HepG2 (cell line): ENCODE results near the gene F13B. TPM values are rescaled to one million over a fixed set of nuclear protein-coding genes. Genes with fewer than 3 reads are reported as not detected.
"Not testable (repeated sequence)": the region's sequence is repeated elsewhere in the genome, so short reads cannot be mapped to it uniquely, and the experiment has no call there.

Source experiments
- ATAC-seq: fragments of 200-7000 bp; cut with Tn5 transposase; 3 replicates; pipeline ENCODE4 v1.9.1; 2020; ENCODE audit warnings: mild to moderate bottlenecking, moderate library complexity
- BruUV-seq: library from RNA; stranded (reverse); fragments of 400-500 nt; replicated peaks from 2 replicates; lab custom pipeline; 2021; lab: Mats Ljungman, UMichigan
- CTCF ChIA-PET: fragments of 300-600 bp; formaldehyde crosslinking; extraction: SDS; loops from one replicate; lab custom pipeline; 2021; ENCODE audit warnings: low total read pairs, inconsistent platforms, low intra/inter-chr PET ratio; lab: Yijun Ruan, JAX
- POLR2A ChIA-PET: fragments of 350-600 bp; sonication (Branson Sonifier 250); formaldehyde crosslinking; loops from one replicate; lab custom pipeline; 2020; ENCODE audit warnings: antibody characterized with exemption, inconsistent platforms; lab: Yijun Ruan, JAX
- DNase-seq: peaks from one replicate; pipeline ENCODE4 v3.0.0-alpha.2; 2015; ENCODE audit warnings: low spot score
- FAIRE-seq: peaks from 3 replicates; lab custom pipeline; 2011; peaks lifted over from hg19 to GRCh38; lab: Jason Lieb, UNC
- H2AFZ ChIP-seq: one replicate; pipeline ENCODE4 v1.6.1; 2011; ENCODE audit warnings: low read length, inconsistent platforms
- H3K27ac ChIP-seq: fragments of 300-600 bp; 3 replicates; pipeline ENCODE4 v1.8.0; 2011; ENCODE audit warnings: mixed run types, mild to moderate bottlenecking, mixed read lengths, low read length, inconsistent platforms; ENCODE audit not compliant: insufficient read depth; ENCODE audit errors: extremely low read length
- H3K27me3 ChIP-seq, 2 experiments: fragments of 200-600 bp in 1 of 2; 2 replicates in 1 of 2; 3 replicates in 1 of 2; pipeline versions ENCODE4 v1.6.0 to v1.8.0; 2011; ENCODE audit warnings: low read length in 2 of 2, mild to moderate bottlenecking in 2 of 2, moderate library complexity in 2 of 2, inconsistent platforms in 1 of 2; ENCODE audit not compliant: insufficient read depth in 2 of 2, control insufficient read depth in 1 of 2
- H3K36me3 ChIP-seq, 2 experiments: fragments of 200-600 bp in 1 of 2; replicated peaks in 1 of 2; 2 replicates in 1 of 2; 3 replicates in 1 of 2; pipeline versions ENCODE4 v1.5.1 to v1.8.0; 2011; ENCODE audit warnings: low read length in 2 of 2, inconsistent platforms in 1 of 2; ENCODE audit not compliant: insufficient read depth in 2 of 2, control insufficient read depth in 1 of 2
- H3K4me1 ChIP-seq: 2 replicates; pipeline ENCODE4 v1.5.1; 2012; ENCODE audit warnings: low read length, inconsistent platforms; ENCODE audit not compliant: insufficient read depth
- H3K4me2 ChIP-seq: 2 replicates; pipeline ENCODE4 v1.6.0; 2011; ENCODE audit warnings: low read depth, low read length, inconsistent platforms
- H3K4me3 ChIP-seq, 3 experiments: fragments of 200-600 bp in 1 of 3; sonication (generic), shearing (Covaris generic) in 1 of 3; replicated peaks in 1 of 3; 2 replicates each; pipeline ENCODE4 v1.5.1; 2011 to 2016; ENCODE audit warnings: low read length in 3 of 3, inconsistent platforms in 2 of 3, low read depth in 2 of 3, mild to moderate bottlenecking in 2 of 3, control low read depth in 1 of 3, mixed read lengths in 1 of 3; ENCODE audit not compliant: insufficient read depth in 1 of 3
- H3K79me2 ChIP-seq: one replicate; pipeline ENCODE4 v1.6.1; 2011; ENCODE audit warnings: low read length, inconsistent platforms; ENCODE audit not compliant: insufficient read depth
- H3K9ac ChIP-seq: 2 replicates; pipeline ENCODE4 v1.6.0; 2011; ENCODE audit warnings: mild to moderate bottlenecking, low read depth, low read length, inconsistent platforms; ENCODE audit not compliant: insufficient read depth
- H3K9me3 ChIP-seq: 2 replicates; pipeline ENCODE4 v1.5.1; 2012; ENCODE audit warnings: mild to moderate bottlenecking, low read length
- H4K20me1 ChIP-seq: 2 replicates; pipeline ENCODE4 v1.6.0; 2011; ENCODE audit warnings: inconsistent platforms, mild to moderate bottlenecking, low read length, moderate library complexity; ENCODE audit not compliant: insufficient read depth
- GLI4 ChIP-seq: sonication (generic); formaldehyde crosslinking; IDR thresholded peaks from 2 replicates; pipeline ENCODE4 v1.5.1; 2020; ENCODE audit warnings: missing genetic modification reagents, mild to moderate bottlenecking, moderate library complexity, borderline replicate concordance
- GZF1 ChIP-seq: sonication (generic); formaldehyde crosslinking; IDR thresholded peaks from 2 replicates; pipeline ENCODE4 v1.5.1; 2020; ENCODE audit warnings: mild to moderate bottlenecking, missing genetic modification reagents
- ZC3H4 ChIP-seq: sonication (generic); formaldehyde crosslinking; IDR thresholded peaks from 2 replicates; pipeline ENCODE4 v1.4.0; 2020; ENCODE audit warnings: missing genetic modification reagents, borderline replicate concordance
- ZNF124 ChIP-seq: sonication (generic); formaldehyde crosslinking; IDR thresholded peaks from 2 replicates; pipeline ENCODE4 v1.4.0; 2020; ENCODE audit warnings: missing genetic modification reagents
- WGBS: methylation state at CpG from one replicate; pipeline ENCODE4 v1.1.6; 2017; ENCODE audit warnings: low lambda C conversion rate; 5-methylcytosine and 5-hydroxymethylcytosine counted together
- in situ Hi-C: cut with HindIII; loops from 2 replicates; pipeline ENCODE4 v1.10.0; 2017; ENCODE audit warnings: low pct_unique_long_range_greater_than_20kb; ENCODE audit not compliant: extremely low pct_ligation_motif_present
- intact Hi-C: fragments of 100-400 bp; cut with micrococcal nuclease; formaldehyde crosslinking; loops from one replicate; pipeline ENCODE4 v1.10.0; 2022; ENCODE audit not compliant: unreplicated experiment
- polyA plus RNA-seq, 8 experiments: library from polyadenylated mRNA; depleted of rRNA in 3 of 8; stranded (reverse) in 7 of 8; unstranded in 1 of 8; fragments of >200 nt; fragmentation: Illumina TruSeq in 4 of 8; extraction: Trizol in 4 of 8; gene quantifications; 2 replicates each; pipeline versions ENCODE4 v1.2.1 to v1.2.3, GENCODE V29; 2011 to 2016; ENCODE audit warnings: low read depth in 4 of 8, missing spikeins in 1 of 8, mixed read lengths in 1 of 8; ENCODE audit not compliant: insufficient read depth in 1 of 8
- total RNA-seq, 5 experiments: library from RNA; depleted of rRNA; stranded (reverse); fragments of >200 nt; fragmentation: Illumina TruSeq; extraction: Trizol; gene quantifications; 2 replicates each; pipeline ENCODE4 v1.2.3, GENCODE V29; 2016; ENCODE audit warnings: low read depth in 1 of 5
- TF ChIP-seq, protein P1 (sequence below): sonication (generic); formaldehyde crosslinking; conservative IDR thresholded peaks from 2 replicates; pipeline ENCODE4 v1.8.1; 2023; ENCODE audit warnings: missing genetic modification reagents

F13B gene
- total and polyA plus RNA-seq, 2 of the 13 experiments (the other 11 are each of a cell fraction or from before 2014, with no cell fraction given): 0.41 to 2.7 TPM

GRCh38 chr1:197099444-197099843 is 32.4 kb upstream of the F13B start:
- BruUV-seq: no TSS peak
- Histone ChIP-seq H3K36me3 (peaks cover 0 to 2% of the 10 kb centered on the region in 2 experiments; a peak in 3 of 5 replicates), H4K20me1 (no peaks in the 10 kb centered on the region), H3K27ac (no peak overlapping the region), H3K4me3 (no peak overlapping the region), H2AFZ (no peak overlapping the region), H3K27me3 (no peaks in the 10 kb centered on the region; a peak in 1 of 5 replicates), H3K79me2 (no peaks in the 10 kb centered on the region), H3K9me3 (no peaks in the 10 kb centered on the region), H3K4me1 (no peaks in the 10 kb centered on the region), H3K4me2 (no peak overlapping the region), H3K9ac (no peak overlapping the region)
- POLR2A ChIA-PET: no interaction called here
- in situ Hi-C loops (no loop called here), intact Hi-C loops (no loop called here)
- ATAC-seq (no peak), DNase-seq (no peak), FAIRE-seq (no peak)
- CTCF ChIA-PET: no interaction called here
- TF ChIP-seq, protein P1, sequence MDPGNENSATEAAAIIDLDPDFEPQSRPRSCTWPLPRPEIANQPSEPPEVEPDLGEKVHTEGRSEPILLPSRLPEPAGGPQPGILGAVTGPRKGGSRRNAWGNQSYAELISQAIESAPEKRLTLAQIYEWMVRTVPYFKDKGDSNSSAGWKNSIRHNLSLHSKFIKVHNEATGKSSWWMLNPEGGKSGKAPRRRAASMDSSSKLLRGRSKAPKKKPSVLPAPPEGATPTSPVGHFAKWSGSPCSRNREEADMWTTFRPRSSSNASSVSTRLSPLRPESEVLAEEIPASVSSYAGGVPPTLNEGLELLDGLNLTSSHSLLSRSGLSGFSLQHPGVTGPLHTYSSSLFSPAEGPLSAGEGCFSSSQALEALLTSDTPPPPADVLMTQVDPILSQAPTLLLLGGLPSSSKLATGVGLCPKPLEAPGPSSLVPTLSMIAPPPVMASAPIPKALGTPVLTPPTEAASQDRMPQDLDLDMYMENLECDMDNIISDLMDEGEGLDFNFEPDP (CRISPR knock-in tag): no peak
- TF ChIP-seq ZC3H4 (CRISPR knock-in tag): no peak
- TF ChIP-seq ZNF124: no peak
- TF ChIP-seq GZF1 (CRISPR knock-in tag): no peak
- TF ChIP-seq GLI4 (CRISPR knock-in tag): no peak

- BruUV-seq, H3K4me1 ChIP-seq: not testable (repeated sequence)
These were observed 29.9 kb upstream of the F13B start for GRCh38 chr1:197096971-197097370.

More at GRCh38 chr1:197096971-197097370, 29.9 kb upstream of the F13B start:
- H3K79me2 ChIP-seq, in situ Hi-C loops, ATAC-seq, POLR2A ChIA-PET, H3K27ac ChIP-seq, CTCF ChIA-PET, H3K4me2 ChIP-seq, H4K20me1 ChIP-seq, H3K36me3 ChIP-seq, H3K9ac ChIP-seq, intact Hi-C loops, DNase-seq, H3K27me3 ChIP-seq, FAIRE-seq, H2AFZ ChIP-seq, H3K4me3 ChIP-seq, H3K9me3 ChIP-seq: not testable (repeated sequence)
- WGBS: 100% methylated on average over 2 of the region's 2 CpGs
